ENCODE measurements around the gene PPP2R3A.

DNA sequence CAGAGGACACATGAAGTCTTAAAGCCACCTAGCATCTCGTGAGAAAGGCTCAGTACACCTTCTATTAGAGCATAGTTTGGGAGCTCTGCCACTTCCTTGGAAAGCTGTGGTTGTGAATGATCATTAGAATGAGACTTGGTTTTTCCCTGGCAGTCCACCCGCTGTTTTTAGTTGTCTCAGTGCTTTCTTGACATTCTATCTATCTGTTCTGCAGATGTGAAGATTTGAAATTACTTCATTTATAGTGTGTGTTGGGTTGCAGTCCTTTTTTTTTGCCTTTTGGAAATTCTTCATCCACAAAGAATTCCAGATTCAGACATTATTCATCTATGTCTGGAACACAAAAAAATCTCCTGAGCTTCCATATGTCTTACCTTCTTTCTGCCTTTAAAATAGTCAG is 23.7 kb downstream of the PPP2R3A start:
- TF ChIP-seq EZH2 (IDR thresholded peaks at IDR 0.05; ENCODE audit: low read depth, unreplicated experiment), result no peak
- TF ChIP-seq, protein P1, sequence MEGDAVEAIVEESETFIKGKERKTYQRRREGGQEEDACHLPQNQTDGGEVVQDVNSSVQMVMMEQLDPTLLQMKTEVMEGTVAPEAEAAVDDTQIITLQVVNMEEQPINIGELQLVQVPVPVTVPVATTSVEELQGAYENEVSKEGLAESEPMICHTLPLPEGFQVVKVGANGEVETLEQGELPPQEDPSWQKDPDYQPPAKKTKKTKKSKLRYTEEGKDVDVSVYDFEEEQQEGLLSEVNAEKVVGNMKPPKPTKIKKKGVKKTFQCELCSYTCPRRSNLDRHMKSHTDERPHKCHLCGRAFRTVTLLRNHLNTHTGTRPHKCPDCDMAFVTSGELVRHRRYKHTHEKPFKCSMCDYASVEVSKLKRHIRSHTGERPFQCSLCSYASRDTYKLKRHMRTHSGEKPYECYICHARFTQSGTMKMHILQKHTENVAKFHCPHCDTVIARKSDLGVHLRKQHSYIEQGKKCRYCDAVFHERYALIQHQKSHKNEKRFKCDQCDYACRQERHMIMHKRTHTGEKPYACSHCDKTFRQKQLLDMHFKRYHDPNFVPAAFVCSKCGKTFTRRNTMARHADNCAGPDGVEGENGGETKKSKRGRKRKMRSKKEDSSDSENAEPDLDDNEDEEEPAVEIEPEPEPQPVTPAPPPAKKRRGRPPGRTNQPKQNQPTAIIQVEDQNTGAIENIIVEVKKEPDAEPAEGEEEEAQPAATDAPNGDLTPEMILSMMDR (conservative IDR thresholded peaks at IDR 0.05; ENCODE audit: low read depth in 2 of 2), result no peak
- TF ChIP-seq EZH2phosphoT487 (IDR thresholded peaks at IDR 0.05; ENCODE audit: unreplicated experiment), result no peak
- TF ChIP-seq ZNF331 (CRISPR knock-in tag; IDR thresholded peaks at IDR 0.05; ENCODE audit: low read depth), result no peak
- no peak for TF ChIP-seq POLR2AphosphoS5 (IDR thresholded peaks at IDR 0.05; ENCODE audit: low read depth)
- no peak for TF ChIP-seq CREB1 (CRISPR knock-in tag; IDR thresholded peaks at IDR 0.05; ENCODE audit: low read depth)
- TF ChIP-seq, protein P2, sequence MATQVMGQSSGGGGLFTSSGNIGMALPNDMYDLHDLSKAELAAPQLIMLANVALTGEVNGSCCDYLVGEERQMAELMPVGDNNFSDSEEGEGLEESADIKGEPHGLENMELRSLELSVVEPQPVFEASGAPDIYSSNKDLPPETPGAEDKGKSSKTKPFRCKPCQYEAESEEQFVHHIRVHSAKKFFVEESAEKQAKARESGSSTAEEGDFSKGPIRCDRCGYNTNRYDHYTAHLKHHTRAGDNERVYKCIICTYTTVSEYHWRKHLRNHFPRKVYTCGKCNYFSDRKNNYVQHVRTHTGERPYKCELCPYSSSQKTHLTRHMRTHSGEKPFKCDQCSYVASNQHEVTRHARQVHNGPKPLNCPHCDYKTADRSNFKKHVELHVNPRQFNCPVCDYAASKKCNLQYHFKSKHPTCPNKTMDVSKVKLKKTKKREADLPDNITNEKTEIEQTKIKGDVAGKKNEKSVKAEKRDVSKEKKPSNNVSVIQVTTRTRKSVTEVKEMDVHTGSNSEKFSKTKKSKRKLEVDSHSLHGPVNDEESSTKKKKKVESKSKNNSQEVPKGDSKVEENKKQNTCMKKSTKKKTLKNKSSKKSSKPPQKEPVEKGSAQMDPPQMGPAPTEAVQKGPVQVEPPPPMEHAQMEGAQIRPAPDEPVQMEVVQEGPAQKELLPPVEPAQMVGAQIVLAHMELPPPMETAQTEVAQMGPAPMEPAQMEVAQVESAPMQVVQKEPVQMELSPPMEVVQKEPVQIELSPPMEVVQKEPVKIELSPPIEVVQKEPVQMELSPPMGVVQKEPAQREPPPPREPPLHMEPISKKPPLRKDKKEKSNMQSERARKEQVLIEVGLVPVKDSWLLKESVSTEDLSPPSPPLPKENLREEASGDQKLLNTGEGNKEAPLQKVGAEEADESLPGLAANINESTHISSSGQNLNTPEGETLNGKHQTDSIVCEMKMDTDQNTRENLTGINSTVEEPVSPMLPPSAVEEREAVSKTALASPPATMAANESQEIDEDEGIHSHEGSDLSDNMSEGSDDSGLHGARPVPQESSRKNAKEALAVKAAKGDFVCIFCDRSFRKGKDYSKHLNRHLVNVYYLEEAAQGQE (IDR thresholded peaks at IDR 0.05; ENCODE audit: unreplicated experiment), result no peak
- no peak for TF ChIP-seq ZNF114 (CRISPR knock-in tag; IDR thresholded peaks at IDR 0.05)
- no peak for TF ChIP-seq ETS1 (IDR thresholded peaks at IDR 0.05)
- TF ChIP-seq STAT1 (IDR thresholded peaks at IDR 0.05; ENCODE audit: unreplicated experiment), result no peak
